Liver (tissue), 9 donors: ENCODE data around the gene DMRT1. TPM values are rescaled to one million over a fixed set of nuclear protein-coding genes. Genes with fewer than 3 reads are reported as not detected.

Source experiments
- DNase-seq: peaks from one replicate; pipeline ENCODE4 v3.0.0-alpha.2; 2017; ENCODE audit warnings: low spot score
- H3K27ac ChIP-seq, 2 donors: one replicate each; pipeline ENCODE4 v1.7.0; 2013; ENCODE audit warnings: inconsistent platforms in 2 of 2, low read length in 2 of 2, control low read depth in 1 of 2, low read depth in 1 of 2, mild to moderate bottlenecking in 1 of 2
- H3K27me3 ChIP-seq, 4 donors: one replicate each; pipeline versions ENCODE4 v1.6.1 to v1.7.0; 2013; ENCODE audit warnings: low read length in 3 of 4, inconsistent platforms in 1 of 4, mild to moderate bottlenecking in 1 of 4, moderate library complexity in 1 of 4; ENCODE audit not compliant: control insufficient read depth in 4 of 4, insufficient read depth in 4 of 4
- H3K36me3 ChIP-seq, 4 donors: one replicate each; pipeline versions ENCODE4 v1.6.1 to v1.7.0; 2013; ENCODE audit warnings: low read length in 3 of 4, mild to moderate bottlenecking in 3 of 4, low read depth in 1 of 4, moderate library complexity in 1 of 4; ENCODE audit not compliant: control insufficient read depth in 4 of 4, insufficient read depth in 3 of 4
- H3K4me1 ChIP-seq, 4 donors: one replicate each; pipeline versions ENCODE4 v1.6.1 to v1.7.0; 2013; ENCODE audit warnings: low read length in 3 of 4, mild to moderate bottlenecking in 3 of 4, moderate library complexity in 1 of 4; ENCODE audit not compliant: control insufficient read depth in 4 of 4, insufficient read depth in 4 of 4
- H3K4me3 ChIP-seq, 3 donors: one replicate each; pipeline versions ENCODE4 v1.6.1 to v1.7.0; 2013; ENCODE audit warnings: low read length in 3 of 3, control low read depth in 1 of 3, low read depth in 1 of 3, mild to moderate bottlenecking in 1 of 3
- H3K9ac ChIP-seq, 2 donors: one replicate each; pipeline ENCODE4 v1.7.0; 2013; ENCODE audit warnings: low read length in 2 of 2, mild to moderate bottlenecking in 2 of 2, moderate library complexity in 2 of 2, control low read depth in 1 of 2, low read depth in 1 of 2
- H3K9me3 ChIP-seq, 4 donors: one replicate each; pipeline versions ENCODE4 v1.6.1 to v1.7.0; 2013; ENCODE audit warnings: low read length in 3 of 4; ENCODE audit not compliant: control insufficient read depth in 4 of 4
- ATF3 ChIP-seq: IDR thresholded peaks from 2 replicates; pipeline ENCODE4 v1.6.1; 2016; ENCODE audit warnings: antibody characterized with exemption
- CTCF ChIP-seq: fragments of 150-350 bp; IDR thresholded peaks from 2 replicates; pipeline ENCODE4 v1.5.1; 2017; ENCODE audit warnings: improper control_type of control experiment, low read depth, low read length; ENCODE audit not compliant: missing input control
- EGR1 ChIP-seq, 2 donors: IDR thresholded peaks; 2 replicates each; pipeline ENCODE4 v1.6.1; 2016 to 2018; ENCODE audit warnings: antibody characterized with exemption in 2 of 2, low read depth in 2 of 2
- FOXA1 ChIP-seq: IDR thresholded peaks from 2 replicates; pipeline ENCODE4 v1.6.1; 2016; ENCODE audit warnings: antibody characterized with exemption
- FOXA2 ChIP-seq: IDR thresholded peaks from 2 replicates; pipeline ENCODE4 v1.6.1; 2016; ENCODE audit warnings: antibody characterized with exemption
- GABPA ChIP-seq, 2 donors: IDR thresholded peaks in 1 of 2; conservative IDR thresholded peaks in 1 of 2; 2 replicates each; pipeline ENCODE4 v1.6.1; 2016; ENCODE audit warnings: antibody characterized with exemption in 2 of 2, mild to moderate bottlenecking in 1 of 2, moderate library complexity in 1 of 2
- HNF4A ChIP-seq, 2 donors: conservative IDR thresholded peaks; 2 replicates each; pipeline ENCODE4 v1.6.1; 2016; ENCODE audit warnings: antibody characterized with exemption in 2 of 2, mild to moderate bottlenecking in 2 of 2
- HNF4G ChIP-seq: IDR thresholded peaks from 2 replicates; pipeline ENCODE4 v1.6.1; 2016; ENCODE audit warnings: antibody characterized with exemption
- JUND ChIP-seq, 2 donors: IDR thresholded peaks; 2 replicates each; pipeline ENCODE4 v1.6.1; 2016; ENCODE audit warnings: antibody characterized with exemption in 2 of 2
- NR2F2 ChIP-seq: IDR thresholded peaks from 2 replicates; pipeline ENCODE4 v1.6.1; 2016; ENCODE audit warnings: antibody characterized with exemption
- RAD21 ChIP-seq, 2 donors: IDR thresholded peaks; 2 replicates each; pipeline ENCODE4 v1.6.1; 2016; ENCODE audit warnings: antibody characterized with exemption in 2 of 2, mild to moderate bottlenecking in 2 of 2
- RXRA ChIP-seq, 2 donors: IDR thresholded peaks; 2 replicates each; pipeline ENCODE4 v1.6.1; 2017 to 2018; ENCODE audit warnings: antibody characterized with exemption in 2 of 2, mild to moderate bottlenecking in 1 of 2
- SP1 ChIP-seq: IDR thresholded peaks from 2 replicates; pipeline ENCODE4 v1.6.1; 2018; ENCODE audit warnings: antibody characterized with exemption, mild to moderate bottlenecking
- TAF1 ChIP-seq: conservative IDR thresholded peaks from 2 replicates; pipeline ENCODE4 v1.6.1; 2016; ENCODE audit warnings: antibody characterized with exemption, mild to moderate bottlenecking
- ZBTB33 ChIP-seq: IDR thresholded peaks from 2 replicates; pipeline ENCODE4 v1.6.1; 2016; ENCODE audit warnings: antibody characterized with exemption
- WGBS: extraction: QIAGEN DNeasy Blood & Tissue Kit; methylation state at CpG from one replicate; pipeline ENCODE4 v1.1.7; 2013; 5-methylcytosine and 5-hydroxymethylcytosine counted together
- polyA plus RNA-seq, 2 donors: library from polyadenylated mRNA; stranded (reverse) in 1 of 2; unstranded in 1 of 2; fragments of 200-250 nt in 1 of 2; fragments of >200 nt in 1 of 2; fragmentation: Nextera tagmentation in 1 of 2; extraction: Ambion mirVana in 1 of 2; gene quantifications; one replicate each; pipeline versions ENCODE4 v1.2.1 to v1.2.3, GENCODE V29; 2013 to 2015
- total RNA-seq, 2 donors: library from RNA; depleted of rRNA; stranded (reverse); fragments of >200 nt; gene quantifications; one replicate each; pipeline ENCODE4 v1.2.3, GENCODE V29; 2014
- TF ChIP-seq, protein P1 (sequence below): IDR thresholded peaks from 2 replicates; pipeline ENCODE4 v1.6.1; 2016; ENCODE audit warnings: antibody characterized with exemption
- TF ChIP-seq, protein P2 (sequence below): IDR thresholded peaks from 2 replicates; pipeline ENCODE4 v1.6.1; 2016; ENCODE audit warnings: antibody characterized with exemption, mild to moderate bottlenecking
- donor health status: healthy.
- donor health status: healthy.
- donor health status: healthy.
- donor health status: healthy.
- donor health status: healthy.

DMRT1 gene
- total and polyA plus RNA-seq, 4 donors: not detected

- TF ChIP-seq CTCF: no peak
- TF ChIP-seq NR2F2: no peak
These were observed 133.7 kb downstream of the DMRT1 start (continued) for GRCh38 chr9:974996-975739.

DNA sequence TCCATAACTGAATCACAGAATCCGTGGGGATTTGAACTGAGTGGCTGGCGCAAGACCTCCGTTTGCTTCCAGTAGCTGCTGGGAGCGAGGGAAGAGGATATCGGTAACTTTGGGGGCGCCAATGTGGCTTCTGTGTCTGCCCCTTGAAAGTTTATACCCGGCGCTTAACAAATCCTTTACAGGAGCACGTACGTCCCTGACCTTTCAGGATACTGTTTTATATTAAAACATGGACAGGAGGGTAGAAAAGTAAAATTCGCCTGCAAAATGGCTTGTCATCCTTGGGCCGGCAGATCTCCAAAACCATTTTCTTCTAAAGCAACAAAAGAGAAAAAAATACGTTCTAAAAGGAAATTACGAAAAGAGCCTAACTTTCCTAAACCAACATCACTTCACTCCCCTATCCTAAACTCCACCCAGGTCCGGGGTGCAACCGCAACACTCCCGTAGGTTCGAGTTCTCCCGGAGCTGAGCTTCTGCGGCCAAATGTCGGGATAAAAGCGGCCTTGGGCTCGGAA is 134.3 kb downstream of the DMRT1 start:
- no peaks in the 10 kb centered on the region for H3K36me3 ChIP-seq

More for the DNA sequence above, 134.3 kb downstream of the DMRT1 start:
- TF ChIP-seq JUND (IDR thresholded peaks at IDR 0.05) (no peak), FOXA2 (no peak), ATF3 (no peak), RAD21 (IDR thresholded peaks at IDR 0.05) (no peak), SP1 (no peak), EGR1 (IDR thresholded peaks at IDR 0.05; ENCODE audit: low read depth in 2 of 2) (no peak), FOXA1 (no peak), ZBTB33 (no peak), HNF4A (conservative IDR thresholded peaks at IDR 0.05) (no peak), GABPA (IDR thresholded peaks at IDR 0.05 in 1 of 2, conservative IDR thresholded peaks at IDR 0.05 in 1 of 2) (no peak), HNF4G (no peak), NR2F2 (no peak), RXRA (IDR thresholded peaks at IDR 0.05) (no peak), TAF1 (no peak)
- TF ChIP-seq, protein P1, sequence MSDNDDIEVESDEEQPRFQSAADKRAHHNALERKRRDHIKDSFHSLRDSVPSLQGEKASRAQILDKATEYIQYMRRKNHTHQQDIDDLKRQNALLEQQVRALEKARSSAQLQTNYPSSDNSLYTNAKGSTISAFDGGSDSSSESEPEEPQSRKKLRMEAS: no peak
- TF ChIP-seq, protein P2, sequence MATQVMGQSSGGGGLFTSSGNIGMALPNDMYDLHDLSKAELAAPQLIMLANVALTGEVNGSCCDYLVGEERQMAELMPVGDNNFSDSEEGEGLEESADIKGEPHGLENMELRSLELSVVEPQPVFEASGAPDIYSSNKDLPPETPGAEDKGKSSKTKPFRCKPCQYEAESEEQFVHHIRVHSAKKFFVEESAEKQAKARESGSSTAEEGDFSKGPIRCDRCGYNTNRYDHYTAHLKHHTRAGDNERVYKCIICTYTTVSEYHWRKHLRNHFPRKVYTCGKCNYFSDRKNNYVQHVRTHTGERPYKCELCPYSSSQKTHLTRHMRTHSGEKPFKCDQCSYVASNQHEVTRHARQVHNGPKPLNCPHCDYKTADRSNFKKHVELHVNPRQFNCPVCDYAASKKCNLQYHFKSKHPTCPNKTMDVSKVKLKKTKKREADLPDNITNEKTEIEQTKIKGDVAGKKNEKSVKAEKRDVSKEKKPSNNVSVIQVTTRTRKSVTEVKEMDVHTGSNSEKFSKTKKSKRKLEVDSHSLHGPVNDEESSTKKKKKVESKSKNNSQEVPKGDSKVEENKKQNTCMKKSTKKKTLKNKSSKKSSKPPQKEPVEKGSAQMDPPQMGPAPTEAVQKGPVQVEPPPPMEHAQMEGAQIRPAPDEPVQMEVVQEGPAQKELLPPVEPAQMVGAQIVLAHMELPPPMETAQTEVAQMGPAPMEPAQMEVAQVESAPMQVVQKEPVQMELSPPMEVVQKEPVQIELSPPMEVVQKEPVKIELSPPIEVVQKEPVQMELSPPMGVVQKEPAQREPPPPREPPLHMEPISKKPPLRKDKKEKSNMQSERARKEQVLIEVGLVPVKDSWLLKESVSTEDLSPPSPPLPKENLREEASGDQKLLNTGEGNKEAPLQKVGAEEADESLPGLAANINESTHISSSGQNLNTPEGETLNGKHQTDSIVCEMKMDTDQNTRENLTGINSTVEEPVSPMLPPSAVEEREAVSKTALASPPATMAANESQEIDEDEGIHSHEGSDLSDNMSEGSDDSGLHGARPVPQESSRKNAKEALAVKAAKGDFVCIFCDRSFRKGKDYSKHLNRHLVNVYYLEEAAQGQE: no peak
- no peak overlapping the region for H3K9ac ChIP-seq
- H3K4me1 ChIP-seq: peaks cover 7 to 23% (median 20%) of the 10 kb centered on the region in 4 donors
- peaks cover 13 to 44% (median 30%) of the 10 kb centered on the region in 4 donors for H3K27me3 ChIP-seq
- H3K9me3 ChIP-seq: peaks cover 0 to 4% (median 0%) of the 10 kb centered on the region in 4 donors
- no peak for DNase-seq
- WGBS: 6% methylated on average over 23 of the region's 23 CpGs
- H3K4me3 ChIP-seq: no peak overlapping the region
- no peak overlapping the region for H3K27ac ChIP-seq
